Skeletal muscle tissue (tissue), 4 donors: ENCODE measurements around the gene NSD2. TPM values are rescaled to one million over a fixed set of nuclear protein-coding genes. Genes with fewer than 3 reads are reported as not detected.

Source experiments
- H3K27ac ChIP-seq: one replicate; pipeline ENCODE4 v1.7.0; 2013; ENCODE audit warnings: mild to moderate bottlenecking, low read depth, low read length, inconsistent platforms
- H3K27me3 ChIP-seq, 3 donors: one replicate each; pipeline ENCODE4 v1.7.0; 2013; ENCODE audit warnings: low read length in 3 of 3; ENCODE audit not compliant: control insufficient read depth in 3 of 3, insufficient read depth in 3 of 3
- H3K36me3 ChIP-seq, 3 donors: one replicate each; pipeline ENCODE4 v1.7.0; 2013; ENCODE audit warnings: low read length in 3 of 3; ENCODE audit not compliant: control insufficient read depth in 3 of 3, insufficient read depth in 3 of 3
- H3K4me1 ChIP-seq, 3 donors: one replicate each; pipeline ENCODE4 v1.7.0; 2013; ENCODE audit warnings: low read length in 3 of 3, mild to moderate bottlenecking in 3 of 3; ENCODE audit not compliant: control insufficient read depth in 3 of 3, insufficient read depth in 3 of 3
- H3K4me3 ChIP-seq, 3 donors: one replicate each; pipeline ENCODE4 v1.7.0; 2013; ENCODE audit warnings: low read length in 3 of 3
- H3K9ac ChIP-seq, 3 donors: one replicate each; pipeline ENCODE4 v1.7.0; 2013; ENCODE audit warnings: low read length in 3 of 3, mild to moderate bottlenecking in 3 of 3, moderate library complexity in 2 of 3, low read depth in 1 of 3
- H3K9me3 ChIP-seq, 3 donors: one replicate each; pipeline ENCODE4 v1.7.0; 2013; ENCODE audit warnings: low read length in 3 of 3; ENCODE audit not compliant: control insufficient read depth in 3 of 3
- total RNA-seq: library from RNA; depleted of rRNA; stranded (reverse); fragments of >200 nt; gene quantifications from one replicate; pipeline ENCODE4 v1.2.3, GENCODE V29; 2014
- donor health status: Osteomylitis.

Gene NSD2
- total RNA-seq, 1 donor from 2014 or later = 41.8 TPM

- no peaks in the 10 kb centered on the region for H3K9me3 ChIP-seq
- no peak overlapping the region for H3K9ac ChIP-seq
- no peaks in the 10 kb centered on the region for H3K27me3 ChIP-seq
- no peaks in the 10 kb centered on the region for H3K4me1 ChIP-seq
- H3K4me3 ChIP-seq = no peak overlapping the region
- peaks cover 55 to 65% (median 64%) of the 10 kb centered on the region in 3 donors for H3K36me3 ChIP-seq
- no peak overlapping the region for H3K27ac ChIP-seq
Observed at GRCh38 chr4:1978741-1979476, 107.7 kb downstream of the NSD2 start.

DNA sequence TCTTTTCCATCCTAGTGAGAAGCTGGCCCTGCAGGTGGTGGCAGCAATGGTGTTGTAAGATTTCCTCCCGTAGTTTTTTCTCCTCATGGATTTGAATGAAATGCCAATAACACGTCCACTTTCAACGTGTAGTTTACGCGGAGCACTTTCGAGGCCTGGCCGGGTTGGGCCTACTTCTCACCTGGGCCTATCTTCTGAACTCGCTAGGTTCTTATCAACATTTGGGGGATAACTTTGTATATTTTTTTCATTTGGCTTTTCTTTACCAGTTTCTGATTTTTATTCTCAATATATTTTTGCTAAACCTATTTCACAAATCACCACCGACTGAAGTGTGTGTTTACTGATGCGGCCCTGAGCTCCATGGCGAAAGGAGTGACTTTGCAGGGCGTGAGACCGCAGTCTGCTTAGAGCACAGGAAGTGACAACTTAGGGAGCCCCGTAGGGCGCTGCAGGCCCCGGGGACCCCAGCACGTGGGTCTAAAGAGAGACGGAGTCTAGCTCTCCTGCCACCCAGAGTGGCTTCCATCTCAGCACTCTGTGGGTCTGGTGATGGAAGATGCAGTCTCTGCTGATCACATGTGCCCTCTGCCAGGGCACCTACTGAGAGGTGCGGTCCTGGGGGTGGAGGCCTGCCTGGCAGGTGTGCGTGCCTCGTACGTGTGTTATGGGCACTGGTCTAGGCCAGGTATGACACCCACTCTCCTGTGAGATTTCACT lies 108.4 kb downstream of the NSD2 start:
- Histone ChIP-seq H3K4me3 (no peak overlapping the region), H3K36me3 (peaks cover 62 to 71% (median 70%) of the 10 kb centered on the region in 3 donors), H3K9ac (no peak overlapping the region), H3K9me3 (no peaks in the 10 kb centered on the region), H3K27me3 (no peaks in the 10 kb centered on the region), H3K27ac (no peak overlapping the region), H3K4me1 (no peaks in the 10 kb centered on the region)

GRCh38 chr4:1980561-1981041 lies 109.4 kb downstream of the NSD2 start:
- H3K9me3 ChIP-seq = no peaks in the 10 kb centered on the region
- no peaks in the 10 kb centered on the region for H3K4me1 ChIP-seq
- peaks cover 66 to 72% (median 71%) of the 10 kb centered on the region in 3 donors for H3K36me3 ChIP-seq

DNA sequence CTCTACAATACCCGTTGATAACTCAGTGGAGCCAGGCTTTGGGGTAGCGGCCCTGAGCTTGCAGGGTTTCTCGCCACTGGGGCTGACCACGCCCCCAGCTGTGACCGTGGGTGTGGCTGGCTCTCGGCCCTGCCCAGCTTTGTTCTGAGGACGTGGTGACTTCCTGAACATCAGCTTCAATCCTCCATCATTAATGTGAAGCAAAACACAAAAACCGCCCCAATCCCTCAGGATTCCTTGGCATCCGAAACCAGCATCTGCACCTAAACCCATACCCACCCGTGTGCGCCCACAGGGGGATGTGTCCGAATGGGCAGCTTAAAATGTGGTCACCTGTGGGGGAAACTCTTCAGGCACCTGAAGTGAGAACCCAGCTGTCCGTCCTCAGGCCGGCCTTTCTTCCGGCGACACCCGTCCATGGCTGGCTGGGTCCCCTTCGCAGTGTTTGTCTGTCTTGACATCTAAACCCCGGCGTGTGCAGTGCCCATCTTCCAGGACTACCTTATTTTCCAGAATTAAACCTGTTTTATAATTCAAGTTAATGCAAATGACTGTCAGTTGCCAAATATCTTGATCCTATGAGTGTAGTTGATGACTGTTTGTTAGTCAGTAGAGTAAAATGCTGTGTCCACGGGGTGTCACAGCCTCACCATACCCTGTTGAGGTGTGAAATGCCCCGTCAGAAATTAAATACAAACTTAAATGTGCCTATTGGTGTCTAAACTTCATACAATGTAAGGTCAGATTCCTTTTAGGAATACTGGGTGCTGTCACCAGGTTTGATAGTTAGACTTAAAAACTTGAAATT lies 110.3 kb downstream of the NSD2 start:
- H3K27ac ChIP-seq = no peak overlapping the region
- H3K36me3 ChIP-seq = peaks cover 67 to 71% (median 68%) of the 10 kb centered on the region in 3 donors
- no peak overlapping the region for H3K4me3 ChIP-seq
- H3K9me3 ChIP-seq = no peaks in the 10 kb centered on the region
- no peaks in the 10 kb centered on the region for H3K27me3 ChIP-seq
- no peak overlapping the region for H3K9ac ChIP-seq
- no peaks in the 10 kb centered on the region for H3K4me1 ChIP-seq

More at GRCh38 chr4:1980561-1981041, 109.4 kb downstream of the NSD2 start:
- no peaks in the 10 kb centered on the region for H3K27me3 ChIP-seq
- no peak overlapping the region for H3K27ac ChIP-seq
- H3K4me3 ChIP-seq = no peak overlapping the region
- H3K9ac ChIP-seq = no peak overlapping the region

DNA sequence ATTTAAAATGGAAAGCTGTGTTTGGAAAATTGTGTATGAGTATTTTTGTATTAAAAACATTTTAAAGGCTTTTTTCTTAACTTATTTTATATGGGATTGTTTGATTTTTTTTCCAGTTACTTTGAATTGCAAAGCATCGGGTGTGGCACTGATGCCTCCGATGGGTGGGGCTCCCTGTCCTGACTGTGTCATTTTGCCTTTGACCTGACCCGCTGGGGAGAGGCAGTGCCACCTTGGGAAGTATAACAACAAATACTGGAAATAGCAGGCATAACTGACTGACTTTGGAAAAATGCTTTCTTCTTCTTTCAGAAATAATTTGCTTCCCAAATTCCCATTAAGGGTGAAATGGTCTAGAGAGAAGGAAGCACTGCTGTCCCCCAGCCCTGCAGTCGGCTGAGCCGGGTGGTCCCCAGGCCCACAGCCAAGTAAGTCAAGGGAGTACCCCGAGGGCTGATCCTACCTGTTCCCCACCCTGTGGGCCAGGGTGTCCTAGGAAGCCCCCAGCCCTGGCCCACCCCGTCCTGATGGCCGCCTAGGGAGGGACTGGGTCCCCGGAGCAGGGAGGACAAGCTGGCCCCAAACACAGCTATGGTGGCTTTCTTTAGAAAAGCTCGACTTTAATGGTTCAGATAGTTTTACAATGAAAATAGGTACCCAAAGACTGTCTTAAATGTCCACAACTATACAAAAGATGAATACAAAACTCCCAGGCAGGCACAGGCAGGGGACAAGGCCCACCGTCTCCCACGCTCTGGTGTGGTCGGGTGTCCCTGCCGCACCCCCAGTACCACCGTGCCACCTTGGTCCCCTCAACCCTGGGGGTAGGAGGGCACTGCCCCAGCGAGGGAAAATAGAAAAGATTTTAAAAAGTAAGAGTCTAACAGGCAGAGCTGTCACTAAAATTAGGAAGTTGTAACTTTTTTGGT lies 111.2 kb downstream of the NSD2 start:
- no peaks in the 10 kb centered on the region for H3K27me3 ChIP-seq
- no peak overlapping the region for H3K27ac ChIP-seq
- no peak overlapping the region for H3K9ac ChIP-seq
- H3K4me3 ChIP-seq = no peak overlapping the region
- H3K9me3 ChIP-seq = no peaks in the 10 kb centered on the region
- H3K4me1 ChIP-seq = no peaks in the 10 kb centered on the region
- peaks cover 69 to 71% (median 71%) of the 10 kb centered on the region in 3 donors for H3K36me3 ChIP-seq

DNA sequence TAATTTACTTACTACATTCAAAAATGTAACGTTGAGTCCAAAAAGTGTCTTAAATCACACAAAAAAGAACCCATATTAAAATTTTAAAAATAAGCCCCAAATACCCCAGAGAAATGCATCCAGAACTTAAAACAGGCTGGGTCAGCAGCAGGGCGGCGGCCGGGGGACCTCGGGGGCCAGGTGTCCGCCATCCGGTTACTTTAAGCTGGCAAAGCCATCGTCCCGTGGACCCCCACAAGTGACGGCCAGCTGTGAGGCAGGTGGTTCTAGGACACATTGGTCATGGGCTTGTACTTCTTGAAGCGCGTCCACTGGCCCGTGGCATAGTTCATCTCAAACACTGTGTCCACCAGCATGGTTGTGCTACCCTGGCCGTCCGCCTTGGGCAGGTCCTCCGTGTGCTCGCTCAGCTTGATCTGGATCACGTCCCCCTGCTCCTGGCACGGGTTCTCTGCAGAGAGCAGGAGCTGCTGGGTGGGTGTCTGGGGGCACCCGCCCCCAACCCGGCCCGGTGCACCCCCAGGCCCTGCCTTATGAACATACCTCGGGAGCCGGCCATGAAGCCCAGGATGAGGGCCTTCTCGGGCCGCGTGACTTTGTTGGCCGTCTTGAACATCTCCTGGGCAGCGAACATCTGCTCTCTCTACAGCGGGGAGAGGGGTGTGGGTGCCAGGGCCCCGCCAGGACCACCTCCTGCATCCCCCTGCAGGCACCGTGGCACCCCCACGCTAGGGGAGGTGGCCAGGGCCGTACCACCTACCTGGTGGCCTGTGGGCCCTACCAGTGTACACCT lies 112.1 kb downstream of the NSD2 start:
- Histone ChIP-seq H3K9me3 (no peaks in the 10 kb centered on the region), H3K27ac (no peak overlapping the region), H3K4me1 (no peaks in the 10 kb centered on the region), H3K36me3 (peaks cover 74 to 79% (median 76%) of the 10 kb centered on the region in 3 donors), H3K27me3 (no peaks in the 10 kb centered on the region), H3K9ac (no peak overlapping the region), H3K4me3 (no peak overlapping the region)

DNA sequence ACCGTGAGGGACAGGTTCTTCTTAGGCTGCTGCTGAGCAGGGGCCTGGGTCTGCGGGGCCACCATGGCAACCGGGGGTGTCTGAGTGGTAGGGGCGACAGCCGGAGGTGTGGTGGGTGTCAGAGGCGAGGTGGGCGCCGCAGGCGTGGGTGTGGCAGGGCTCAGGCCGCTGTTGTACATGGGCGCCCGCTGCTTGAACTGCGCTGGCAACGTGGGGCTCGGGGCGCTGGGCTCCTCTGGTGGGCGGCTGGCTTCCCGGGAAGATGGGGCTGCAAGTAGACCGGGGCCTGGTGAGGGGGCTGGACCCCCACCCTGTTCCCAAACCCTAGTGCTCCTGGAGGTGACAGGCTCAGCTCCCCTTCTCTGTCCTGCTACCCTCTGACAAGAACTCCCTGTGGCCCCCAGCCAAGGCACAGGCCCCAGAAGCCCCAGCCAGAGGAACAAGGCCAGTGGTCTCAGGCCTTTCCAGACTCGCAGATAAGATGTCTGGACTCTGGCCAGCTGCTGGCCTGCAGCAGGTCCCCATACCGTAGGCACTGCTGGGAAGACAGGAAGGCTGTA lies 112.7 kb downstream of the NSD2 start:
- Histone ChIP-seq H3K4me1 (no peaks in the 10 kb centered on the region), H3K4me3 (no peak overlapping the region), H3K9ac (no peak overlapping the region), H3K36me3 (peaks cover 74 to 80% (median 80%) of the 10 kb centered on the region in 3 donors), H3K9me3 (no peaks in the 10 kb centered on the region), H3K27ac (no peak overlapping the region), H3K27me3 (no peaks in the 10 kb centered on the region)

- Histone ChIP-seq H3K4me3 (no peak overlapping the region), H3K9ac (no peak overlapping the region), H3K27me3 (no peaks in the 10 kb centered on the region), H3K27ac (no peak overlapping the region), H3K4me1 (no peaks in the 10 kb centered on the region), H3K9me3 (no peaks in the 10 kb centered on the region), H3K36me3 (peaks cover 75 to 80% (median 78%) of the 10 kb centered on the region in 3 donors)
Observed at GRCh38 chr4:1984406-1985191, 113.4 kb downstream of the NSD2 start.
